GM12878 (cell line): ENCODE results near the gene CNDP1. TPM values are rescaled to one million over a fixed set of nuclear protein-coding genes. Genes with fewer than 3 reads are reported as not detected.

ENCODE experiments used
- ATAC-seq: fragments of 200-7000 bp; cut with Tn5 transposase; 3 replicates; pipeline ENCODE4 v1.9.1; 2020; ENCODE audit warnings: mild to moderate bottlenecking, moderate library complexity
- BruUV-seq: library from RNA; stranded (reverse); fragments of 400-500 nt; replicated peaks from 2 replicates; lab custom pipeline; 2021; lab: Mats Ljungman, UMichigan
- CTCF ChIA-PET: fragments of 300-600 bp; sonication (Branson Sonifier 250); formaldehyde crosslinking; extraction: SDS; loops from one replicate; lab custom pipeline; 2021; ENCODE audit warnings: inconsistent platforms; lab: Yijun Ruan, JAX
- POLR2A ChIA-PET: fragments of 350-600 bp; formaldehyde crosslinking; extraction: SDS; loops from one replicate; lab custom pipeline; 2021; ENCODE audit warnings: inconsistent platforms; lab: Charles Lee
- RAD21 ChIA-PET: fragments of 300-600 bp; sonication (Branson Sonifier 250); formaldehyde crosslinking; loops from one replicate; lab custom pipeline; 2023; ENCODE audit warnings: antibody characterized with exemption; ENCODE audit not compliant: unreplicated experiment; lab: Charles Lee
- SMC1A ChIA-PET: fragments of 300-600 bp; sonication (Branson Sonifier 250); formaldehyde crosslinking; loops from one replicate; lab custom pipeline; 2023; ENCODE audit not compliant: unreplicated experiment, uncharacterized antibody; lab: Charles Lee
- DNase-seq: peaks from one replicate; pipeline ENCODE4 v3.0.0-alpha.2; 2011; ENCODE audit warnings: low read depth, low spot score
- FAIRE-seq: peaks from 3 replicates; lab custom pipeline; 2011; peaks lifted over from hg19 to GRCh38; lab: Jason Lieb, UNC
- H2AFZ ChIP-seq: 2 replicates; pipeline ENCODE4 v1.6.0; 2011; ENCODE audit warnings: low read depth, low read length, control low read depth; ENCODE audit not compliant: control insufficient read depth
- H3K27ac ChIP-seq: 2 replicates; pipeline ENCODE4 v1.5.1; 2011; ENCODE audit warnings: control low read depth; ENCODE audit not compliant: control insufficient read depth, insufficient read depth
- H3K27me3 ChIP-seq, 2 experiments: replicated peaks in 1 of 2; 2 replicates each; pipeline versions ENCODE4 v1.6.0 to v1.6.1; 2011; ENCODE audit warnings: low read length in 1 of 2; ENCODE audit not compliant: control insufficient read depth in 2 of 2, insufficient read depth in 2 of 2
- H3K36me3 ChIP-seq, 2 experiments: 2 replicates each; pipeline ENCODE4 v1.5.1; 2011; ENCODE audit warnings: low read length in 1 of 2; ENCODE audit not compliant: control insufficient read depth in 2 of 2, insufficient read depth in 2 of 2
- H3K4me1 ChIP-seq: 2 replicates; pipeline ENCODE4 v1.6.1; 2011; ENCODE audit warnings: mild to moderate bottlenecking, low read length, moderate library complexity, mixed read lengths; ENCODE audit not compliant: control insufficient read depth, insufficient read depth
- H3K4me2 ChIP-seq: 2 replicates; pipeline ENCODE4 v1.6.0; 2011; ENCODE audit warnings: control low read depth; ENCODE audit not compliant: control insufficient read depth, insufficient read depth
- H3K4me3 ChIP-seq: fragments of 200-600 bp; sonication (generic); 2 replicates; pipeline ENCODE4 v1.5.1; 2016
- H3K79me2 ChIP-seq: 2 replicates; pipeline ENCODE4 v1.6.0; 2011; ENCODE audit warnings: low read length; ENCODE audit not compliant: control insufficient read depth, insufficient read depth
- H3K9ac ChIP-seq: 2 replicates; pipeline ENCODE4 v1.8.0; 2011; ENCODE audit warnings: low read length, control low read depth, mixed read lengths; ENCODE audit not compliant: control insufficient read depth, insufficient read depth
- H3K9me3 ChIP-seq: replicated peaks from 3 replicates; pipeline ENCODE4 v1.5.1; 2011; ENCODE audit warnings: mild to moderate bottlenecking, low read length; ENCODE audit not compliant: control insufficient read depth, insufficient read depth
- H4K20me1 ChIP-seq: 2 replicates; pipeline ENCODE4 v1.6.0; 2011; ENCODE audit not compliant: control insufficient read depth, insufficient read depth
- ATF2 ChIP-seq: IDR thresholded peaks from 2 replicates; pipeline ENCODE4 v1.6.1; 2012; ENCODE audit warnings: low read length, inconsistent platforms
- BCL3 ChIP-seq: IDR thresholded peaks from 2 replicates; pipeline ENCODE4 v1.6.1; 2011; ENCODE audit warnings: borderline replicate concordance, low read depth, mild to moderate bottlenecking, moderate library complexity, low read length; ENCODE audit not compliant: insufficient read depth, poor library complexity, severe bottlenecking
- FOS ChIP-seq: IDR thresholded peaks from 3 replicates; pipeline ENCODE4 v1.6.1; 2011; ENCODE audit warnings: borderline replicate concordance; ENCODE audit not compliant: insufficient read length; ENCODE audit errors: extremely low read depth
- IRF4 ChIP-seq: IDR thresholded peaks from 2 replicates; pipeline ENCODE4 v1.6.1; 2011; ENCODE audit warnings: low read depth, low read length
- MLLT1 ChIP-seq: fragments of 450-650 bp; IDR thresholded peaks from 2 replicates; pipeline ENCODE4 v1.6.1; 2016; ENCODE audit warnings: mild to moderate bottlenecking
- NFXL1 ChIP-seq: fragments of 450-650 bp; IDR thresholded peaks from 2 replicates; pipeline ENCODE4 v1.6.1; 2017; ENCODE audit warnings: antibody characterized with exemption, mild to moderate bottlenecking, borderline replicate concordance
- NKRF ChIP-seq: fragments of 450-650 bp; conservative IDR thresholded peaks from 2 replicates; pipeline ENCODE4 v1.6.1; 2017; ENCODE audit warnings: mild to moderate bottlenecking, moderate library complexity
- NR2C2 ChIP-seq: IDR thresholded peaks from 2 replicates; pipeline ENCODE4 v1.6.1; 2011; ENCODE audit warnings: borderline replicate concordance, low read depth; ENCODE audit not compliant: control insufficient read depth, insufficient read length
- PML ChIP-seq: IDR thresholded peaks from 2 replicates; pipeline ENCODE4 v1.6.1; 2012; ENCODE audit warnings: low read length, inconsistent platforms
- RAD51 ChIP-seq: fragments of 450-650 bp; IDR thresholded peaks from 2 replicates; pipeline ENCODE4 v1.6.1; 2016; ENCODE audit warnings: moderate library complexity, mild to moderate bottlenecking, inconsistent platforms
- RCOR1 ChIP-seq: conservative IDR thresholded peaks from 2 replicates; pipeline ENCODE4 v1.6.1; 2012; ENCODE audit warnings: low read depth, low read length, improper control_type of control experiment
- RELB ChIP-seq: fragments of 450-650 bp; IDR thresholded peaks from 2 replicates; pipeline ENCODE4 v1.6.1; 2017; ENCODE audit warnings: low read depth, mild to moderate bottlenecking, moderate library complexity
- TARDBP ChIP-seq: IDR thresholded peaks from 2 replicates; pipeline ENCODE4 v1.6.1; 2016; ENCODE audit warnings: borderline replicate concordance
- WRNIP1 ChIP-seq: IDR thresholded peaks from 2 replicates; pipeline ENCODE4 v1.6.1; 2011; ENCODE audit warnings: low read depth, low read length, improper control_type of control experiment, borderline replicate concordance
- WGBS: methylation state at CpG from one replicate; pipeline ENCODE4 v1.1.6; 2016; ENCODE audit warnings: low lambda C conversion rate; ENCODE audit not compliant: insufficient replicate concordance, insufficient coverage; ENCODE audit errors: missing lambda C conversion rate; 5-methylcytosine and 5-hydroxymethylcytosine counted together
- in situ Hi-C: fragments of 300-500 bp; cut with MboI; formaldehyde crosslinking; loops from 9 replicates; pipeline ENCODE4 v1.14.3; 2018; ENCODE audit warnings: mixed read lengths
- intact Hi-C: fragments of 100-400 bp; cut with micrococcal nuclease; formaldehyde crosslinking; loops from one replicate; pipeline ENCODE4 v1.14.2; 2022; ENCODE audit not compliant: unreplicated experiment
- polyA plus RNA-seq, 11 experiments: library from polyadenylated mRNA; depleted of rRNA in 4 of 11; unstranded in 6 of 11; stranded (reverse) in 5 of 11; fragments of >200 nt; fragmentation: Nextera tagmentation in 4 of 11; fragmentation: Illumina TruSeq in 1 of 11; extraction: Ambion mirVana in 4 of 11; extraction: Trizol in 1 of 11; gene quantifications; 1 replicate in 1 of 11; 2 replicates in 10 of 11; pipeline versions ENCODE4 v1.2.1 to v1.2.3, GENCODE V29; 2011 to 2016; ENCODE audit warnings: inconsistent platforms in 2 of 11, missing spikeins in 2 of 11, low read depth in 1 of 11
- total RNA-seq, 4 experiments: library from RNA; depleted of rRNA in 3 of 4; stranded (reverse); fragments of >200 nt in 3 of 4; fragmentation: Illumina TruSeq in 1 of 4; extraction: Trizol in 1 of 4; gene quantifications; 2 replicates each; pipeline versions ENCODE4 v1.2.1 to v1.2.3, GENCODE V29; 2013 to 2021

Gene CNDP1
- total and polyA plus RNA-seq, 10 of the 15 experiments (the other 5 are each of a cell fraction or from before 2014, with no cell fraction given) = 0.04 to 0.05 TPM; not detected in 8

- H3K9me3 ChIP-seq = no peaks in the 10 kb centered on the region
- H3K27me3 ChIP-seq = no peaks in the 10 kb centered on the region
- H4K20me1 ChIP-seq = no peaks in the 10 kb centered on the region; the same call in 1 of the 2 replicates
- intact Hi-C loops (no loop called here), in situ Hi-C loops (no loop called here)
- over 99% methylated on average over 12 of the region's 12 CpGs for WGBS
- H3K4me3 ChIP-seq = no peak overlapping the region
- ChIA-PET CTCF (no interaction called here), SMC1A (no interaction called here), RAD21 (no interaction called here), POLR2A (no interaction called here)
- no TSS peak for BruUV-seq
- H3K9ac ChIP-seq = no peak overlapping the region
- no peak overlapping the region for H3K4me2 ChIP-seq
- peaks cover 51 to 59% of the 10 kb centered on the region in 2 experiments for H3K36me3 ChIP-seq
- no peak overlapping the region for H2AFZ ChIP-seq
- no peaks in the 10 kb centered on the region for H3K4me1 ChIP-seq
- H3K27ac ChIP-seq = no peak overlapping the region
- DNase-seq = no peak
- ATAC-seq = no peak
- no peak for FAIRE-seq
- no peaks in the 10 kb centered on the region for H3K79me2 ChIP-seq
- TF ChIP-seq NR2C2 (no peak), IRF4 (no peak), RAD51 (no peak), ATF2 (no peak), NKRF (no peak), BCL3 (no peak), TARDBP (no peak), MLLT1 (no peak), PML (no peak), WRNIP1 (no peak), FOS (no peak), NFXL1 (no peak), RCOR1 (no peak), RELB (no peak)
Measured at GRCh38 chr18:74510770-74511095, 23.6 kb upstream of the CNDP1 start.
